ENCODE data around the gene RETREG1.

Gene RETREG1

DNA sequence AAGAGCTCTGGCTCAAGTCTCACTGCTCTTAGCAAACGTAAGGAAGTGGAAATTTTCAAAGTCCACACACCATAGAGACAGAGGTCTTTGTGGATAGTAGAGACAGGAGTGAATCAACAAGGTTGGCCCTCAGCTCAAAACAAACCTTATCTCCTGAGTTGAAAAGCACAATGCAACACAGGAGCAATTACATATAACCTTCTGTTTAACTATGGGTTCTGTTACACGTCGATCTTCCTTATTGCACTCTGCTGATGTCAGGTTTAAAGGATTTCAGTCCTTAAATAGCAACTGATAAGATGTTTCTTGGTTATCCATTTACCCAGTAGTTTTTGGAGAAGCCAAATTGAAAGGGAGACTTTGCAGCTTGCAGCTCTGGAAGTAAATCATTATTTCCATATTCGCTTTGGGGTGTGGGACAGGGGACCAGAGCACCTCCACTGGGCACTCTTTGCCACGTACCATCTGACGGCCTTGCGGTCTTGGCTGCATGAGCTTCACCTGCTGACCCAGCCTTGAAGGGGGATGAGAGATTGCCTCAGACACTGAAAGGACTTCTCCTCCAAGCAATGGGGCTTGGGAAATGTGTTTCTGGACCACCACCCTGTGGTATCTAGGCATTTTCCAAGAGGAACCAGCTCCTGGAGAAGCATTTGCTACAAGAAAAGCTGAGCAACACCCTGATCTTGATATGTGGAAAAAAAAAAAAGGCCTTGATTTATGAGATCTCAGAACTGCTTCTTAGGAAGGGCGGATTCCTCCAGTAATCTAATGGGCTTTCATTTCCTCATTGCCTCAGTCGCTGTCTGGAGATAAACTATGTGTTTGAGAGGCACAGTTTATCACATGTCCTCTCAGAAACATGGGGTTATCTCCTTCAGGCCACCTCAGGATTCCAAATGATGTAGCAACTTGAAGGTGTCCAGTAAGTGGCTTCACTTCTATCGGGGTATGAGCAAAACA lies 95.0 kb downstream of the RETREG1 start:
- DNase-seq, result no peak

GRCh38 chr5:16520841-16521240 lies 96.0 kb downstream of the RETREG1 start:
- DNase-seq, result no peak

DNA sequence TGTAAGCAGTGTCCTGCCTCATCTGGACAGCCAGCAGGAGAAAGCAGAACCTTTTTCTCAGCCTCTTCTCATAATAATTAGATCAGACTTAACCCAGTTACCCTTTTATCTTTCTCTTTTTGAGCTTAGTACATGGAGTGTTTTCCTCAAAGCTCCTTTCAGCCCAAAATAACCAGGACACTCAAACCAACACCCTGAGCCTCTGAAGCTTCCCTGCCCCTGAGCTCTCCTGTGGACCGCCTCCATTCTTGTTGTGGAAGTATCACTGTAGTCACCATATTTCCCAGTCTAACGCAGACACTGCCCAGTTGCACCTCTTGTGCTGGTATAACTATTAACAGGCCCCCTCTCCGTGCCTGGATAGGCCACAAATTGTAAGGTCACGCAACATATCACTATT lies 97.4 kb downstream of the RETREG1 start:
- no peak for DNase-seq

GRCh38 chr5:16518606-16519005 lies 98.2 kb downstream of the RETREG1 start:
- no peak for DNase-seq

DNA sequence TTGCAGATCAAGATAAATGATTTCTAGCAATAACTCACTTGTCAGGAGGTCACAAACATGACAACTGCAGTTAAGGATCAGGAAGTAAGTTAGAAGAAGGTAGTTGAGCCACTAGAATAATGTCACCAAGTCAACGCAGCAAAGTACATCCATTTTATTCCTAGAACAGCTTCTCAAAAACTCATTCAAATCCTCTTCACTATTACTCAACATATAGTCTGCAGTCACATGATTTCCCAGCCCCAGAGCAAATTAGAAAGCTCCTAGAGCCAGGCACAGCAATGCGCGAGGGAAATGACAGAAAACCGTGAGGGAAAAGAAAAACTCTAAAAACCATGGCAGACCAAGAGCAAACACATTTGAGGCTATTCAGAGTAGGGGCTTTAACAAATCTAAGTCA lies 101.3 kb downstream of the RETREG1 start:
- DNase-seq, result no peak

GRCh38 chr5:16510098-16510497 lies 106.7 kb downstream of the RETREG1 start:
- DNase-seq, result no peak

- no peak for DNase-seq
Observed at GRCh38 chr5:16508730-16509531, 107.9 kb downstream of the RETREG1 start.

GRCh38 chr5:16507716-16508115 lies 109.1 kb downstream of the RETREG1 start:
- no peak for DNase-seq

DNA sequence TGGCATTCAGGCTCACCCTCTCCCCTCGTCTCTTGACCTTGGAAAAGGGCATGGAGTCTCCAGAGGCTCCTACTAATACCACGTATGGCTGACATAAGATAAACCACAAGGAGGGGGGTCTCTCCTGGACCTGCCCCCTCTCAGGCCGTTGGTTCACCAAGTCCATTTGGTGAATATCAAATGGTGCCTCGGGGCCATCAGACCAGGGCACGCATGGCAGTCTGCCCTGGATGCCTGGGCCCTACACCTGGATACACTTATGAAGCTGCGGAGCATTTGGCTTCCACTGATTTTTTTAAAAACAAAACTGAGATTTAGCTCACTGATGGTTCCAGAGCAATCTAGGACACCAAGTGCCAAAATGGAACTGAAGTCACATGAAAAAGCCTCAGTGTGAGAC lies 110.9 kb downstream of the RETREG1 start:
- no peak for DNase-seq

DNA sequence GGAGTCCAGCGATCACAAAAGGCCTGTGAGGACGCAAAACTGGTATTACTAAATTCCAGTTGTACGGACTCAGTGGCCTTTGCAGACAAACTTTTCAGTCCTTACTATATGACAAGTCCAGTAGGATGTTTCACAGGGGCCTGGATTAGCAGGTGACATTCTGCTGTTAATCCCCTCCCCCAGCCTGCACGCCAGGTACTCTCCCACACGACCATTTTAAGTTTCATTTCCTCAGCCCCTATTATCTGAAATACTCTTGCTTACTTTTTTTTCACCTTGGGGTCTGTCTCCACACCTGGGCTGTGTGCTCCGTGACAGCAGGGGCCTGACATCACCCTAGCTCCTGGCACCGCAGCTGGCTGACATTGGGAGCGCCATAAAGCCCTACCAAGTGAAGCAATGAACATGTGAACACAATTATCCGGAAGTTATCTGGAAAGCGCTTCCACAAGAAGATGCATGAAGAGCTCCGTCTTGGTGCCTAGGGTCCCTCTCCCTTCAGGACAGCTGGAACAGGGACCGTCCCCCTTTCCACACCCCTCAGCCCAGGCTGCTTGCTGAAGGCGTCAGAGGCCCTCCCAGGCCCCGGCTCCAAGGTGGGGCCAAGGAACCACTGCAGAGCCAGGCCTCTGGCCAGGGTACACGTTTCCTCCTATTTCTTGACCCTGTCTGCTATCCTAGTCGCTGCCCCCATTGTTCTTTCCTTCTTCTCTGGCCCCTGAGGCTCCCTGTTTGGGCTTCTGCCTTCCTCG lies 111.5 kb downstream of the RETREG1 start:
- no peak for DNase-seq

DNA sequence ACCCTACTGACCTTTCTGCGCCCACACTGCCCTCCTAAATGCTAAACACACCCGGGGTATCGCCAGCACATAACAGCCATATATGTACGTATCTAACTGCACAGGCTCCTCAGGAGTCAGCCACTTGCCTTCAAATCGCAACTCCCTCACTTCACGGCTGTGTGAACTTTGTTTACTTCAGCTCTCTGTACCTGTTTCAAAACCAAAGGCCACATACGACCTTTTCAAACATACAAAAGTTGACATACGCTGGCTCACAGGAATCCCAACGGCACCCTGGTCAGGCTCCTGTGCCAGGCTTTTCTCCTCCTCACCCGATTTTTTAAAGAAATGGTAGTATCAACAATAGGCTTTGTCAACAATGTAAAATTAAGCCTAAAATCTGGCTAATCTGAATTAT lies 112.2 kb downstream of the RETREG1 start:
- no peak for DNase-seq

GRCh38 chr5:16502866-16503265 lies 113.9 kb downstream of the RETREG1 start:
- DNase-seq, result no peak

GRCh38 chr5:16500024-16500423 lies 116.8 kb downstream of the RETREG1 start:
- DNase-seq, result no peak

DNA sequence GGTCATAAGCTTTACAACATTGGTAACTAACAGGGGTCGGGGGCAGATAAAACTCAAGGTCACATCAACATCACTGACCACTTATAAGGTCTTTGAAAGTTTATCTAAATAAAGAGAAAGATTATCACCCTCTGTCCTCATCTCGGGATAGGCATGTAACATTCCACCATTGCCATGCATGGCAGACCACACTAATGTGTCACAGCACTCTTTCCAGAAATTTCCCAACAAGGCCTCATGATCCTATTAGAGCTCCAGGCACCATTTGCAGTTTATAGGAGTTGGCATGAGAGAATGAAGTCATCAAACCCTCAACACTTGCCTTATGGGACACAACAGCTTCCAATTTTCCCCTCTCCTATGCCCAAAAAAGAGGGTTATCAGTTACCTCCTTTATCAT lies 119.3 kb downstream of the RETREG1 start:
- no peak for DNase-seq

DNA sequence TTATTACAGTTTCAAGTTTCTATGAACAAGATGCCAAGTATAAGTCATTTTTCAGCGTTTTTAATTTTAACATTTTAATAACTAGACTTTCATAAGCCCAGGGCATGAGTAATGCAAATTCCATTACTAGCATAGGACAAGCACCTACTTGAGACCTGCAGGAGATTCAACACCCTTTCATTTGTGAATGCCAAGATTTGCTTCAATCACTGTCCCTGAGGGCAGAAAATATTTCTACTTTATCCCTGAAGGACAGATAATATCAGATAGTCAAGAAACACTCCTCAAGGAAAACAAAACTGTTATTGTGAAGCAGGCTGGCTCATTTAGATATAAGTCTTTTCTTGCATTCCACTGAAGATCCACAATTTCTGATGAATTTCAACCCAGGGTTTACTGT lies 123.5 kb downstream of the RETREG1 start:
- DNase-seq, result no peak

DNA sequence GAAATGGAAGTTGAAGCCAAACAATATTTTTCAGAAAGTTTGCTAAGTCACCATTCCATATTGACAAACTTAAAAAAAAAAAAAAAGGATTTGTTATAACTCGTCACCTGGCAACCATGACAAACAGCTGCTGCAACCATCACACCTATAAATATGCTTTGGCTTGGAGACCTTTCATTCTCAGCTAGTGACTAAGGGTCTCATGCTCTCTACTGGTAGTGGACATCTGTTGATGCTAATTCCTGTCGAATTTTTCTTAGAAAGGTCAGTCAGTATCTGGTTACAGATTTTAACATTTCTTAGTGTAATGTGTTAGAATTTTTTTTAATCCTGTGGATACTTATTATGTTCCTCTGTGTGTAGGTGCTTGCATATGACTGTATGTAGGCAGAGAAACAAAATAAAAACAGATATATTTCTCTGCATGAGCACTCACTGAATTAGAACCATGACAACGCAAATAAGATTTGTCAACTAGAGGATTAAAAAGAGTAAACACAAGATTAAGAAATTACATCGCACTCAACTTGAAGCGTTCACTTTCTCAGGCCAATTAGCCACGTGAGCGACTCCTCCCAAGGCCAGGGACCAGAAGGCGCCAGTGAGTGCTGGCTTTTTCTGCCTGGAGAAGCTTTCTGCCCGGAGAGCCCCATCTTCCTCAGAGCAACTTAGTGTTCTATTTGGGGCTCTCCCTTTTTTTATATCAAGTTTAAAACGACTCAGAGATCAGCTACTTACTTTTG lies 124.2 kb downstream of the RETREG1 start:
- no peak for DNase-seq

- DNase-seq, result no peak
Observed at GRCh38 chr5:16490911-16491310, 125.9 kb downstream of the RETREG1 start.

DNA sequence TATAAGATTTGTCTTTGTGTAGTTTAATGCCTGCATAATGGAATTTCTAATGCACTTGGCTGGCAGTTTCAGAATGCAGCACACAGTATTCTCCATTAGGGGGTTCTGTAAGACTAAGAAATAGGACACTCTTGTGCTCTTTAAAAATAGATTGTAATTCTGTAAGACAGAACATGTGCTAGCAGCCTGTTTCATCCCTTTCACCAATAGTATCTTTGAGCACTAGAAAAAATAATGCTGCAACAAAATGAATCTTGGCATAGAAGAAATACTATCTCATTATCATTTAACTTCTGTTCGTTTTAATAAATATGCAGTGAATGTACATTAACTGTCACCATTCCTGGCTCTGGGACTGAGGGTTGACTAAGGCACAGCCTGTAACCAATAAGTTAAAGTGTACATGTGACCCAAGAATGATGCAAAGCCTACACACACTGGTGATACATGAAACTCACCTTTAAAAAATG lies 127.4 kb downstream of the RETREG1 start:
- peak in 1 of 5 experiments; percentile 5 for DNase-seq

DNA sequence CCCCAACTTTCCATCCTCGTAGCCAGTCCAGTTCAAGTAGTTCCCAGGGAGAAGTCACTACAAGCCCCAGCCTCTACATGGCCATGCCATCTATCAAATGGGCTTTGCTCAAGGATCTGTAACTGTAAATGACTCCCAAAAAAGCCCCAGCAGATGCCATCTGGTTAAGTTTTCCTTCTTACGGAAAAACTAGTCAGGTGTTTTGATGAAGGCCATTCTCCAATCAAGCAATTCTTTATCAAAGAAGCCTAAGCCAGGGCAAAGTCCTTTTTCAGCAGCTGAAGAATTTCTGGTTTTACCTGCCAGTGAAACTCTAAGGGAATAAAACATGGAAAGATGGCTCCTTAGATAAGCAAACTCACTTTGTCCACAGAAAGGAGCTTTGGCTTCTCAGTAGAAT lies 129.3 kb downstream of the RETREG1 start:
- DNase-seq, result no peak

DNA sequence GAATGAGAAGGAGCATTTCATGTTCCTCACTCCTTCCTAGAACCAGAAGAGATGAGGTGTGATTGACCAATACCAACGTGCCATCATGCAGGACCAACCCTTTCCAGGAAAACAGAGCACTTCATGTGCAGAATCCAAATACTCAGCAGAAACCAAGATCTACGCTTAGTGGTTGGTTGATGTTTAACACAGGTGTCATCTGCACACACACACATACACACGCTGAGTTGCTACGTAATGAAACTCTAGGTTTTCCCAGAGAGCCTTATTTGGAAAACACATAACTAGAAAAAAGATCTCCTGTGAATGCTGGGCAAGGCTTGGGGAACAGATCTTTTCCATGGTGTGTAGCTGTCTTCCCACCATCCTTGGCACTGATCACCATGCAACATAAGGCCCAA lies 130.1 kb downstream of the RETREG1 start:
- DNase-seq, result no peak

GRCh38 chr5:16485656-16486055 lies 131.1 kb downstream of the RETREG1 start:
- DNase-seq, result no peak

- DNase-seq, result no peak
Observed at GRCh38 chr5:16484081-16484480, 132.7 kb downstream of the RETREG1 start.
